ENCODE measurements around the gene HIPK2.

DNA sequence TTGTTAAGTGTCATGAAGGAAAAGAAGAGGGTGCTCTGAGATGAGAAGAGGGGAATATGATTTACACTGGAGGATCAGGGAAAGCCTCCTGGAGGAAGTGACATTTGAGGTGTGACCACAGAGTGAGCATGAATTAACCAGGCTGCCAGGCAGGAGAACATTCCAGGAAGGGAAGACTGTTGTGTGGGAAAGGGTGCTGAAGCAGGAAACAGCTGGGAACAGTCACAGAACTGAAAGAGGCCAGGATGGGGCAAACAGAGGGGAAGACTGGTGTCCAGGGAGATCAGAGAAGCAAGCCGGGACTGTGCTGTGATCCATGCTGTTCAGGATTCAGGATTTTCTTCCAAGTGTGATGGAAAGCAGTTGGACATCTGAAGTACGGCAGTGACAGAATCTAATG is 14.9 kb downstream of the HIPK2 start:
- TF ChIP-seq POLR2A (IDR thresholded peaks at IDR 0.05; ENCODE audit: low read depth, low read length) (0 out of 2 replicates have a peak, but pooled peaks have one; percentile 21), POLR2AphosphoS5 (IDR thresholded peaks at IDR 0.05; ENCODE audit: low read depth, low read length) (no peak)
